Epithelial cell of proximal tubule (primary cell): ENCODE results near the gene HNRNPD. TPM values are rescaled to one million over a fixed set of nuclear protein-coding genes. Genes with fewer than 3 reads are reported as not detected.

Experiments
- DNase-seq: peaks from one replicate; pipeline ENCODE4 v3.0.0-alpha.2; 2011; ENCODE audit warnings: low read depth
- H3K4me3 ChIP-seq: 2 replicates; pipeline ENCODE4 v1.5.1; 2011; ENCODE audit warnings: low read depth, mild to moderate bottlenecking, low read length
- total RNA-seq: library from RNA; depleted of rRNA; stranded (reverse); fragments of >200 nt; gene quantifications from 2 replicates; pipeline ENCODE4 v1.2.3, GENCODE V29; 2015
- TF ChIP-seq, protein P1 (sequence below): conservative IDR thresholded peaks from 2 replicates; pipeline ENCODE4 v1.5.1; 2012; ENCODE audit warnings: low read depth, mild to moderate bottlenecking, low read length

Gene HNRNPD
- total RNA-seq, 1 donor from 2014 or later: 96.6 TPM

DNA sequence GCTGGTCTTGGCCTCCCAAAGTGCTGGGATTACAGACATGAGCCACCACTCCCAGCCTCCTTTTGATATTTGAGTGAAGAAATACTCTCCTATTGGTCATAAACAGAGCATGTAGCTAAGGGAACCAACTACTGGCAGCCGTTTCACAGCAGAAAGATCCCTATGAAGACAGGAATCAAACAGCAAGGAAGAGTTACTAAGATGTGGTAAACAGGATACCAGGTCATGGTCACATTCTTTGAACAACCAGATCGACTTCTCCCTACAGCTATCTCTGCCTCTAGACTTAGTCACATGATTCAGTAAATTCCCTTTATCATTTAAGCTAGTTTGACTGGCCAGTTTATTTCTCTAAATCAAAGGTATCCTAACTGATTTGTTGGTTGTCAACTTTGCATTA, 9.0 kb upstream of the HNRNPD start:
- no peak for DNase-seq
- TF ChIP-seq, protein P1, sequence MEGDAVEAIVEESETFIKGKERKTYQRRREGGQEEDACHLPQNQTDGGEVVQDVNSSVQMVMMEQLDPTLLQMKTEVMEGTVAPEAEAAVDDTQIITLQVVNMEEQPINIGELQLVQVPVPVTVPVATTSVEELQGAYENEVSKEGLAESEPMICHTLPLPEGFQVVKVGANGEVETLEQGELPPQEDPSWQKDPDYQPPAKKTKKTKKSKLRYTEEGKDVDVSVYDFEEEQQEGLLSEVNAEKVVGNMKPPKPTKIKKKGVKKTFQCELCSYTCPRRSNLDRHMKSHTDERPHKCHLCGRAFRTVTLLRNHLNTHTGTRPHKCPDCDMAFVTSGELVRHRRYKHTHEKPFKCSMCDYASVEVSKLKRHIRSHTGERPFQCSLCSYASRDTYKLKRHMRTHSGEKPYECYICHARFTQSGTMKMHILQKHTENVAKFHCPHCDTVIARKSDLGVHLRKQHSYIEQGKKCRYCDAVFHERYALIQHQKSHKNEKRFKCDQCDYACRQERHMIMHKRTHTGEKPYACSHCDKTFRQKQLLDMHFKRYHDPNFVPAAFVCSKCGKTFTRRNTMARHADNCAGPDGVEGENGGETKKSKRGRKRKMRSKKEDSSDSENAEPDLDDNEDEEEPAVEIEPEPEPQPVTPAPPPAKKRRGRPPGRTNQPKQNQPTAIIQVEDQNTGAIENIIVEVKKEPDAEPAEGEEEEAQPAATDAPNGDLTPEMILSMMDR: no peak
- no peak overlapping the region for H3K4me3 ChIP-seq

DNA sequence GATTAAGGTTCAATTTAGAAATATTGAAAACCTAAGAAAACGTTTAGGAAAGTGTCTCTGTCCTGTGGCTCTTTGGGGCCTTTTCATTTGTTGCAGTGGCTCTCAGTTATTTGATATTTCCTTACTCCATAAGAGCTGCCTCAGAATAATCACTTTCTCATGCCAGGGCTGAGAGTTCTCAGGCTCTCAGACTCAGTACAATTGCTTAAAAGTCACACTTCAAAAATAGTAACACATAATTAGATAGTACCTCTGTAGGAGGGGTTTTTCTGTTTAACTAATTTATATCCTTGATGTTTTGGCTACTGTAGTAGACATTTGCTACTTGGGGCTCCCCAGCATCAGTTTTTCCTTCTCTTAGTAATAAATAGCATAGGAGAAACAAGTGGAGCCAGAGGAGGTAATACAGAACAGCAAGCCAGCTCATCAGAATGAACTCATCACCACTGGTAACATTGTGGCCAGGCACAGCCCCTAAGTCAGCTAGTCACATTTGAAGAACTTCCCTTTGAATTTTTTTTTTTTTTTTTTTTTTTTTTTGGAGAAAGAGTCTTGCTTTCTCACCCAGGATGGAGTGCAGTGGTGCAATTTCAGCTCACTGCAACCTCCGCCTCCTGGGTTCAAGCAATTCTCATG, 8.0 kb upstream of the HNRNPD start:
- no peak for DNase-seq
- TF ChIP-seq, protein P1: no peak

DNA sequence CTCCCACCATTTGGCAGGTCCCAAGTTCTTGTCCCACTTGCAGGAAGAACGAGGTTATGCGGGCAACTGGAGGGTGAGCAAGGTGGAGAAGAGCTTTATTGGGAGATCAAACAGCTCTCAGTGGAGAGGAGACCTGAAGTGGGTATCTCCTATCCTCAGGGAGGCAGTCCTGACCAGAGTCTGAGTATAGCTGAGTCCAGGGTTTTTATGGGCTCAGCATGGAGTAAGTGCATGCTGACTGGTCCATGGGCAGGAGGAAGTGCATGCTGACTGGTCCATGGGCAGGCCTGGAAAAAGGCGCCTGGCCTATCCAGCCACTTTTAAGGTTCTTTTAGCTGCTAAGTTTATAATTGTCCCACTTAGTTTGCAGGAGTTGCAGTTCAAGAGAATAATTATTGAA, 7.4 kb upstream of the HNRNPD start:
- H3K4me3 ChIP-seq: no peak overlapping the region
- no peak for DNase-seq
- TF ChIP-seq, protein P1: no peak

More for the DNA sequence above, 8.0 kb upstream of the HNRNPD start:
- no peak overlapping the region for H3K4me3 ChIP-seq

DNA sequence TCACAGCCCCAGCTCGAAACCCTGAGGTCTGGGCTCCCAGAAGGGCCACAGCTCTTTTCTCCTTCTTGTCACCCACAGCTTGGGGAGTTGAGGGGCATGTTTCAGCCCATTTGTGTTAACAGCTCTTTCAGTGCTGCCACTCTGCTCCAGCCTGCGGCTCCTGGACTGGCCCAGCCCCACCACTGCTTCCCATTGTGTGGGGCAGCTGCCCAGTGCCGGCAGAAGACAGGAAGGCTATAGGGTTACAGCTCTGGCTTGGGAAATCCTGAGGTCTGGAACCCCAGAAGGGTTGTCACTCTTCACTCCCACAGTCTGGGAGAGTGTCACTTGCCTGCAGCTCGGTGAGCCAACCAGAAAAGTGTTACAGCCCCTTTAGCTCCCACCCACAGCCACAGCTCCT, 7.0 kb upstream of the HNRNPD start:
- no peak overlapping the region for H3K4me3 ChIP-seq
- TF ChIP-seq, protein P1: no peak
- no peak for DNase-seq

DNA sequence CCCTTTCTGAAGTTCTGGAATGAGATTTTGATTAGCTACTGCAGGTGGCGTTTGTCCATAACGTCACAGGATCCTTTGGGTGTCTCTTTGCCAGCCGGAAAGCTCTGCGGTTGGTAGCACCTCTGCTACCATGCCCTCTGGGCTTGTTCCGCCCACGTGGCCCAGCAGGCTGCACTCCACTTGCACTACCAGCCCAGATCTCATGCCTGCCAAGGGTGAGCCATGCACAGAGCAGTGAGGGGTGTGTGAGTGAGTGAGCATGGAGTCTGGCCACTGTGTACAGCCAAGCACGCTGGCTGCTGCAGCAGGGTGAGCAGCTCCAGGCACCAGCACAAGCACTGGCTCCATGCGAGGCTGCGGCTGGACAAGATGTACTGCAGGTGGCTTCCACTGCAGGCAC, 6.6 kb upstream of the HNRNPD start:
- TF ChIP-seq, protein P1: no peak
- DNase-seq: no peak
- H3K4me3 ChIP-seq: no peak overlapping the region

DNA sequence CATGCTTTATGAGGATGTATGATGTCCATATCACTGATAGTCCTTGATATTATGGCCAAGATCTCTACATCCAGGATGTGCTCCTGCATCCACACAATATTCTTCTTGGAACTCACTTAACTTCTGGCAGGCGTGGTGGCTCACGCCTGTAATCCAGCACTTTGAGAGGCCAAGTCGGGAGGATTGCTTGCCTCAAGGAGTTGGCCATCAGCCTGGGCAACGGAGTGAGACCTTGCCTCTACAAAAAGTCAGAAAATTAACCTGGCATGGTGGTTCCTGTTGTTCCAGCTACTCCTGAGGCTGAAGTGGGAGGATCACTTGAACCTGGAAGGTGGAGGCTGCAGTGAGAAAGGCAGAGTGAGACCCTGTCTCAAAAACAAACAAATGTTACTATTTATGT, 2.3 kb upstream of the HNRNPD start:
- no peak for DNase-seq
- no peak overlapping the region for H3K4me3 ChIP-seq
- TF ChIP-seq, protein P1: no peak

DNA sequence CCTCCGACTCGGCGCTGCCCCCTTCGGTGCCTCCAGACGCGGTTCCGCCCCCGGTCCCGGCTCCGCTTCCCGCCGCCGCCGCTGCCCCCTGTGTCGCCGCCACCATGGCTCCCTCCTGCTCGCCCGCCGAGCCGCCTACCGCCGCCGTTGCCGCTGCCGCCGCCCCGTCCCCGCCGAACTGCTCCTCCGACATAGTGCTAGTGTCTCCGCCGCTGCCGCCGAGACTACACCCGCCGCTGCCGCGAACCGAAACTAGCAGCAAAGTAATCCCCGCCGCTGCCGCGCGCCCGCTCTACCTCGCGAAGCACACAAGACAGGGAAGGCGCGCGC, 340 bp downstream of the HNRNPD start:
- peak overlapping the region; percentile 70 for H3K4me3 ChIP-seq
- DNase-seq: no peak
- TF ChIP-seq, protein P1: no peak
